Stimulated activated CD8-positive, alpha-beta memory T cell treated with anti-CD3 and anti-CD28 coated beads, Interleukin-4, amount 100 ng/mL, for 48 hours (primary cell): ENCODE measurements around the gene PTPRN2.
"Not testable (repeated sequence)": the region's sequence is repeated elsewhere in the genome, so short reads cannot be mapped to it uniquely, and the experiment has no call there.

Source experiments
- DNase-seq: peaks from one replicate; pipeline ENCODE4 v3.0.0-alpha.2; 2020

The PTPRN2 gene

DNA sequence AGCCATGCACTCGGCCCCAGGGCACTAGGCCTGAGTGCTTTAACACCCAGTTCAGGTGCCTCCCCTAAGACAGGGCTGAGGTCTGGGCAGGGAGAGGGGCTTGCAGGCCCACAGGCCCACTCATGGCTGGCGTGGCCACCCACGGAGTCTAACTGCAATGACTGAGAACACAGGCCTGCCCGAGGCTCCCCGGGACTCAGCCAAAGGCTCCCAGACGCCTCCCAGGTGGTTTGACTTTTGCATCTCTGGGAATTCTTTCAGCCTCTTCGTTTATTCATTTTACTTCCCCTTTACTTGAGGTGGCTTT lies 37.3 kb downstream of the PTPRN2 start:
- no peak for DNase-seq

DNA sequence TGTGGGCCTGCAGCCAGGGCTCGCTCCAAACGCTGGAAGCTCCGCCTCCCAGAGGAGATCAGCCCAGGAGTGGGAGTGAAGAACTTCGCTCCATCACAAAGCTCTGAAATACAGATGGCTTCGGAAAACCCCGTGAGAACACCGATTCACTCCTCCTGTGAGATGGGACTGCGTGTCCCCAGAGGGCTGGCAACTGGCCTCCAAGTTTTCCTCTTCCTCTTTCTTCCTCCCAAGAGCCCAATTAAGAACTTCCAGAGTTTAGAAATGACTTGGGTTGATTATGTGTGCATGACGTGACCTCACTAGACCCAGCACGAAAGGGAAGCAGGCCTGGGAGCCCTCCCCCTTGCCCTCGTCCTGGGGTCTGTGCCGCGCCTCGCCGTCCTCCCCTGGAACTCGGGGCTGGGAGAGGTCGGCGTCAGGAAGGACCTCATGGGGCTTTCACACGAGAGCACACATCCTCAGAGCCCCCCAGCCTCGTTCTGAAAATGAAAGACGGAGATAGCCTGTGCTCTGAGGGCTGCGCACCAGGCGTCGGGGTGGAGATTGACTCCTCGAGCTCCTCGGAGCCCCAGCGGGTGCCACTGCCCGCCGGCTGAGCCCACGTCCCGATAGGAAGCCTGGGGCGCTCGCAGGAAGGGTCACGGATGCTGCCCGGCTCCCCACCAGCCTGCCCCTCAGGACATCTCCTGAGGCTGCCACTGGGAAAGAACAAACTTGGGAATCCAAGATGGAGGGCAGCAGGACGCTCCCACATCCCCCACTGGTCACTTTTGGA lies 37.8 kb downstream of the PTPRN2 start:
- no peak for DNase-seq

DNA sequence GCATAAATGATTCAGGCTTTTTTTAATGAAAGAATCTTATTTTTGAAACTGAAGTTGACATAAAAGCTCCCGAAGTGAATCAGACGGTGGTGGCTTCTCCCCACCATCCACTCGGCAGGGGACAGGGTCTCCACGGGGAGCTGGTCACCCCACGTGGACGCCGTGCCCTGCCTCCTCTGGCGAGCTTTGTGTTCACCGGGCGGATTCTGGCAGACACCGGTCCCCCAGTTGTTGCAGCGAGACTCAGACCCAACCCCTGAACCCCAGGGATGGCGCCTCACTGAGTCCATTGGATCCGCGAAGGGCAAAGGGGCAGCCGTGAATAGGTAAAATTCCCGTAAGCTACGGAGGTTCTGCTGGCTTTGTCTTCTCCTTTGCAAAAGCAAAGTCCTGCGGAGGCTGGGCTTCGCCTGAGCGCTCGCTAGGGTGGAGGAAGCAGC lies 38.4 kb downstream of the PTPRN2 start:
- no peak for DNase-seq

DNA sequence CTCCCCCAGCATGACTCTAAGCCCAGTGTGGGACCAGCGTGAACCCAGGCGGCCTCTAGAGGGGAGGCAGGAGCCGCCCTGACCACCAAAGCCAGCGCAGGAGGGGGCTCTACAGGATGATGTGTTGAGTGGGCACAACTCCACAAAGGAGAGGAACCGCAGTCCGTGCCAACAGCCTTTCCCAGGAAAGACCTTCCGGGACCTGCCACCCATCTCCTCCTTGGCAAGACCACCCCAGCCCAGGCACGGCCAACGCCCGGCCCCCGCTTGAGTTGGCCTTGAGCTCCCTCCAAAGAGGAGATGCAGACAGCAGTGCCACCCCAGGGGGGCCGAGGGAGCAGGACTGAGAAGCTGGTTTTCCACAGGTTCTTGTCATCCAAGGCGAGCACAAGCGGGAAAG lies 38.9 kb downstream of the PTPRN2 start:
- no peak for DNase-seq

DNA sequence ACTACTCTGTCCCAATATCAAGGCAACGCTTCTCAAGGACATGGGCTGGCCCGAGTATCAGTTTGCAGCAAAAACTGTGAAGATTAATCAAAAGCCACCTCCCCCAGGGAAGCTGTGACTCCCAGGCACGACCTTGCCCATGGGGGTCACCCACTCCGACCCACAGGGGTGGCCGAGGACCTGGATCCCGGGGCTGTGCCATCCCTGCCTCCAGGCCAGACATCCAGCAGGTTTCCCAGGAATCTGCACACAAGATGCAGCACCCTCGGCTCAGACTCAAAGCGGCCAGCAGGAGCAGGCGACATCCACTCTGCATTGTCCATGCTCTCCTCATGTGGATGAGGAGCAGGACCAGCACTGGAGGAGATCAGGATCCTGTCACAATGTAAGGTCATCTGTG lies 39.8 kb downstream of the PTPRN2 start:
- DNase-seq, result no peak

DNA sequence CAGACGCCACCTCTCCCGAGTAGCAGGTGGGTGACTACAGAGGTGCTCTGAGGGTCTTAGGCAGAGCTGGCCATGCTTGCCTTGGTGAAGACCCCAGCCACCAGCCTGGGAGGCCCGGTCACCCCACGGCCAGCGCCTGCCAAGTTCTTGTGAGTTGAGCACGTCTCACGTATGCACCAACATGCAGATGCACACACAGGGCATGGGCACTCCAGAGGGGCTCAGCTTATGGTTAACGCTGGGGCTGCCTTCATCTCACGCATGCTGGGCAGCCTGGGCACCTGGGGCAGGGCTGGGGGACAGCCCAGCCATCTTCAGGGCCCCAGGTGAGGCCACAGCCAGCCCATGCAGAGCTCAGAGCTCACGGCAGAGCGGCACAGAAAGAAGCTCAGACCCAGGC lies 41.0 kb downstream of the PTPRN2 start:
- no peak for DNase-seq

DNA sequence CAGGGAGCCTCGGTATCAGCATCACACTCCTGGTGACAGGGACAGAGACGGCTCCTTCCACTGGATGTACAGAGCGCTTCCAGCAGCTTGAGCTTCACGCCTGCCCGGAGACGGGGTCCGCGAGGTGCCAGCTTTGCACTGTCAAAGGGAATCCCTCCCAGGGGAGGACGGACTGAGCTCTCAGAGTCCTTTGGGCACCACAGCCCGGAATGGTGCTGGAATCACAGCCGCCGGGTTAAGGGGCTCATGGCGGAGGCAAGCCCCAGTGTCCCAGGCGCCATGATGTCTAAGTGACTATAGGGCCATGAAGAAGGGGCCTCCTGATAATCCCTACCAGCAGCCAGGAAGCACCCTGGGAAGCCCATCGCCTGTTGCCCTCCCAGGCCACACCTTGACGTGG lies 41.4 kb downstream of the PTPRN2 start:
- no peak for DNase-seq

DNA sequence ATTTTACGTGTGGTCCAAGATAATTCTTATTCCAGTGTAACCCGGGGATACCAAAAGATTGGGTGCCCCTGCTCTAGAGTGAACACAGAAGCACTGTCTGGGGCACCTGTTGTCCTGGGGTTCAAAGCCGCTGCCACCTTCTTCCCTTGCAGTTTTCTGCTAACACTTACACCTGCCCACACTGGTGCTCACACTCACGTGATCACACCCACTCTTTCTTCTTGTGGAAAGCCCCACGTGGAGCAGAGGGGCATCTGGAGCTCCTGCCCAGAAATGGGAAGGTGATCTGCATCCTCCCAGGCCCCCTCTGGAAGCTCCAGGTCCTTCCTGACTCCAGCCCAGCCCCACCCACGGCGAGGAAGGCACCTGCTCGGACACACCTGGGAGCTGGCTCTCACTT lies 42.9 kb downstream of the PTPRN2 start:
- no peak for DNase-seq

DNA sequence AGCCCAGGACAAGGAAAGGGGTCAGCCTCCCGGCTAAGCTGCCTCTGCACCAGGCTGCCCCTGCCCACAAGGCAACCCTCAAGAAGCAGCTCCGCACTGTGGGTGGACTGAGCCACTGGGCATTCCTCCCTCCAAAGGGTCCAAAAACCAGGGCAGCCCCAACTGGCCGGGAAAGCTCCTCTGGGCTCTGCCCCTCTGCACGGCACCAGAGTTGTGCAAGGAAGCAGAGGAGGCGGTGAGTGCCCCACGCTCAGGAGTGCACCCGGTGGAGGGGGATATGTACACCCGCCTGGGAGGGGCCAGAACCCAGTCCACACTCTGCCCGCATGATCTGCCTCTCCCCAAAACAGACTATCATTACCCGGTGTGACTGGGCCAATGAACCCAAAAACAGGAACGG lies 43.8 kb downstream of the PTPRN2 start:
- DNase-seq, result no peak

DNA sequence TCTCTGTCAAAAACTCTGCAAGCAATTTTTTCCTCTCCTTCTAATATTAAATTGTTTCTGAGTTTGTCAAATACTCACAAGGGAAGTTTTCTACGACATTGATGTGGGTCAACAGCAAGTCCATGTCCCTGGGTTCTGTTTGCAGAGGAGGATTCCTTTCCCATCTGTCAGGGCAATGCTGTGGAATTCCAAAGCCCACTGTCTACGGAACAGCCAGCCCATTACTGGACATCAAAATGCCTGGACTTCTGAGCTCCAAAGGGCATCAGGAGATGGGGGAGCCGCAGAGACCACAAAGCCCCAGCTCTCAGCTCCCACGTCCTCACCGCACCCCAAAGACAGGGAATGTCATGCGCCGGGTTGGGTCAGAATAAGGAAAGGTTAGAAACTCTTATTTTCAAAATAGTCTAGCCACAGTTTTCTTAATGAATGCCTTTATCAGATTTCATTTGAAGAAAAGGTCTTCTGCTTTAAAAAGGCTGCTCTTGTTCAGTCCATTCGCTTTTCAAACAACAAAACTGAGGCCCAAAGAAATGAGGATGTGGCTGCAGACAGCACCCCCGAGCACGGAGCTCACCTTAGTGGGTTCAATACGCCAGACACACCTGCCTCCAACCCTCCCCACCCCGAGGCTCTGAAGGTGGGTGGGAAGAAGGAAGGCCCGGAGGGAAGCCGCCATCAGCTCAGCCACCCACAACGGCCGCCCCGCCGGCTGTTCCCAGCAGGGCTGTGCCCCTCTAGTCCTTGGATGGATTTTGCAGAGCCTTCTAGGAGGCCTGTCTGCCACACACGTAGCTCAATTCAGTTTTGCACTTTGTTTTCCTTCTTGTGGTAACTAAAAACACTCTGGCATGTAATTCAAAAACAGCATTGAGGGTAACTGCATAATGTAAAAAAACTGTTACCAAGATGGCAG lies 44.7 kb downstream of the PTPRN2 start:
- no peak for DNase-seq

DNA sequence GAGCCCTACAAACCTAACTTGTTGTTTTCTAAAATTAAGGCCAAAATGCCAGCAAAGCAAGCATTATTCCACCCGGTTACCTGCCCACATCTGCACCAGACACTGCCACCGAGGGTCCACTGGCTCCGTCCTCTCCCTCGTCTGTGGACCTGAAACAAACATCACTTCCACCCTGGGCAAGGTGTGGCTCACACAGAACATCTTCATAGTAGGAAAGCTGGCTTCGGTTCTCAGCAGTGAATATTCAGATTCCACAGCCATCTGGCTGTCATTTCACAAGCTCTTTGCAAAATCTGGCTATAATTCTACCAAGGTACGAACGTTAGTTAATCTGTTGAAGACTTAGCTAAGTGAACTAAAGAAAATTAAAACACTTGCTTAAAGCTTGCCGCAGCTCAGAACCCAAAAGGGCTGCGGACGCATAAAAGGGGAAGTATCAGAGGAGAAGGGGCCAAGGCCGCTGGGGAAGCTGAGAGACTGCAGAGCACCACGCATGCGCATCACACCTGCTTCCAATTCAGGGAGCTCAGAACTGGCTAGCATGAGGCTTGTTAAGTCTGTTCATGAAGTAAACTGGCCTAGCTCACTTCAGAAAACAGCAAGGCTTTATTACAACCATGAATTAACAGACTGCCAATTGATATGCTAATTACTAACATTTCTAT lies 46.1 kb downstream of the PTPRN2 start:
- DNase-seq, result peak; percentile 36

DNA sequence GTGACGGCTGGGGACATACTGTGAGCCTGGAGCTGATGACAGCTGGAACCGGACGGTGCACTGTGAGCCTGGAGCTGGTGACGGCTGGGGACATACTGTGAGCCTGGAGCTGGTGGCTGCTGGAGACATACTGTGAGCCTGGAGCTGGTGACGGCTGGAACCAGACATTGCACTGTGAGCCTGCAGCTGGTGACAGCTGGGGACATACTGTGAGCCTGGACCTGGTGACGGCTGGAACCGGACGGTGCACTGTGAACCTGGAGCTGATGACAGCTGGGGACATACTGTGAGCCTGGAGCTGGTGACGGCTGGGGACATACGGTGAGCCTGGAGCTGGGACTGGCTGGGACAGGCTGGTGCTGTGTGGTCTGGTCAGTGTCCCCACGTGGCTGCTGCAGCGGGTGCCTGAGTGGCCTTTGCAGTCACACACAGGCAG lies 47.9 kb downstream of the PTPRN2 start:
- DNase-seq, result no peak

DNA sequence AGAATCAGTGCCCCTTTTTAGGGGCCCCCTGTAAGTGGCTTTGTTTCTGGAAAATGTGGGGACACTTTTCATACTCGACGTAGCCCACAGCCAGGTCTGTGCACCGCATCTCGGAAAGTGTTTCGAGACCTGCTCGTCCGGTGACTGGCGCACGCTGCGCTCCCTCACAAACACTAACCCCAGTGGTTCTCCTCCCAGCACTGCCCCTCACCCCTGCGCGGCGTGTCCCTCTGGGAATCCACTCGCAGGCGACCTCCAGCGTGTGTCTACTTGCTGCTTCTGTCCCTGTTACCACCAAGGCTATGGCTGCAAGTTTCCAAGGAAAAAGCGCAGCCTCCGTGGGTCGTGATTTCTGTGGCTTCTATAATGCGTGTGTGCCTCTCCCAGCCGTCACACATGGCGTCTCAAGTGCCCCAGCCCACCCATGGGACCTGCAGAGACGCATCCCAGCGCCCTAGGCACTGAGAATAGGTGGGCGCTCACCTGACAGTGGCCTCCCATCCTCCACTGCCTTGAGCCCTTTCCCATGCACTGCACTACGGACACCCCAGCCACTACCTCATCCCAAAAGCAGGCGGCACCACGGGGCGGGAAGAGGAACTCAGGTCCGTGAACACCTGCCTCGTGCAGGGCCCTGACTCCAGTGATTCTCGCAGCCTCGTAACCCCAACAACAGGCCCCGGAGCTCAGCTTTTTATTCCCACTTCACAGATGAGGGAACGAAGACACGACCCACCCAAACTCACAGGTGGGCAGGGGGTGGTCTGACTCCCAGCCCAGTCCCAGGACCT lies 49.3 kb downstream of the PTPRN2 start:
- no peak for DNase-seq

DNA sequence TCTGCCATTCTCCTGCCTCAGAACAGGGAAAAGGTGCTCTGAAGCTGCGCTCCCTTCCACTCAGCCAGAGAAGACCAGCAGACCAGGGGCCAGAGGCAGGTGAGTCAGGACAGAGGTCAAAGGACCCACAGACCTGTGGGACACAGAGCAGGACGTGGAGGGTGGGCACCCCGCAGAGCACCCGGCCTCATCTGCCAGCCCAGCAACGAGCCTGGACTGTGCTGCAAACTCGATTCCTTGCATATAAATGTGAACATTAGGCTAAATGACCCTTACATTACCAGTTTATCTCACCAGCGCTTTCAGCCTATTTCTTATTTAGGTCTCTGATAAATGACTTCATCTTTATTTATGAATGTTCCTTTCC lies 50.1 kb downstream of the PTPRN2 start:
- DNase-seq, result no peak

DNA sequence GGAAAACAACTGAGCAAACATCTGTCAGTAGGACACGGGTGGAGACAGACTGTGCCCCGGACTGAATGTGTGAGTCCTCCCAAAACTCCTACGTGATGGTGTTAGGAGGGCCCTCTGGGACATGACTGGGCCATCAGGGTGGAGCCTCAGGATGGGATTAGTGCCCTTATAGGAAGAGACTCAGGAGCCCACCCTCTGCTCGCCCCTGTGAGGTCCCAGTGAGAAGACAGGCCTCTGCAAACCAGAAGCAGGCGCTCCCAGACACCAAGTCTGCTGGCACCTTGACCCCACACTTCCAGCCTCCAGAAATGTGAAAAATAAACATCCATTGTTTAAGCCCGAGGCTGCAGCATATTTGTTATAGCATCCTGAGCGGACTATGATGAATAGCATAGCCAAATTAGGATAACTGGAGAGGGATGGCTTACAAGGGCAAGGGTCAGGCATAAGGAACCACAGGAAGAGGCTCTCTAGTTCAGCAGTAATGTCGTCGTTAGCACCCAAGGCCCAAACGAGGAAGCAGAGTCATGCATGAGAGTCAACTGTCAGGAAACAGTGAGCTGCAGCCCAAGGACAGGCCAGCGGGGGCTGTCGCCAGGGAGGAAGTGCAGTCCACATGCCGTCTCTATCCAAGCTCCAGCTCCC lies 50.6 kb downstream of the PTPRN2 start:
- no peak for DNase-seq

DNA sequence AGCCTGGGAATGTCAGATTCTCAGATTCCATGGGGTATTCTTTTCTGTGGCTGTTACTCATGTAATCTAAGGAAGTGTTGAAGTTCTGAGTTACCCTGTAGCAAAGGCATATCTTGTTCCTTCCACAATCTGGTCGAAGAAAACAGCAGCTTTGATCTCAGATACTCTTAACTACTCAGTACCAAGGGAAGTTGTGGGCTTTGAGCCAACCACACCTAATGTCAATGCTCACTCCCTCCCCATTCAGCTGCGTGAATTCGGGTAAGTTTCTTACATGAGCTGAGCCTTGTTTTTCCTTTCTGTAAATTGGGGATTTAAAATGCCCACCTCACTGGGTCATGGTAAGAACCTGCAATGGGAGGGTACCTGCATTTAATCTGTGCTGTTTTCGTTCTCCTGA lies 52.5 kb downstream of the PTPRN2 start:
- DNase-seq, result no peak

DNA sequence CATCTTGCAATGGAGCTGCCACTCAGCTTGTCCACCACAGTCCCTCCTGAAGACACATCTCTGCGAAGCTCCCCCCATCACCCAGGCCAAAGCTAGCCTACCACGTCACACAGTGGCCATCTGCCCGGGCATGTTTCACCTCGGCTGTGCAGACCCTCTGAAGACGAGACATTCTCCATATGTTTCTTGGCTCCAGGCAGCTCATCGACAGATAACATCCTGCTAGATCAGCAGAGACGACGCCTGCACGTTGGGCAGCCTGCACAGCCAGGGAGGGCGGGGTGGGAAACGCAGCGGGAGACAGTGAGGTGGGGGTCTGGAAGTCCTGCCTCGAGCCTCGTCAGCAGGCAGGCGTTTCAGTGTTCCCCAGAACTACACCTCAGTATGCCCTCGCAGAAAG lies 53.0 kb downstream of the PTPRN2 start:
- DNase-seq, result no peak

DNA sequence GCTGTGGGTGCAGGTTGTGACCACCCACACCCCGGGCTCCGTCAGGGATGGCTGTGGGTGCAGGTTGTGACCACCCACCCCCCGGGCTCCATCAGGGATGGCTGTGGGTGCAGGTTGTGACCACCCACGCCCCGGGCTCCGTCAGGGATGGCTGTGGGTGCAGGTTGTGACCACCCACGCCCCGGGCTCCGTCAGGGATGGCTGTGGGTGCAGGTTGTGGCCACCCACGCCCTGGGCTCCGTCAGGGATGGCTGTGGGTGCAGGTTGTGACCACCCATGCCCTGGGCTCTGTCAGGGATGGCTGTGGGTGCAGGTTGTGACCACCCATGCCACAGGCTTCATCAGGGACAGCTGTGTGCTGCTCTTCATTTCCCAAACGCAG lies 53.5 kb downstream of the PTPRN2 start:
- not testable (repeated sequence) for DNase-seq

DNA sequence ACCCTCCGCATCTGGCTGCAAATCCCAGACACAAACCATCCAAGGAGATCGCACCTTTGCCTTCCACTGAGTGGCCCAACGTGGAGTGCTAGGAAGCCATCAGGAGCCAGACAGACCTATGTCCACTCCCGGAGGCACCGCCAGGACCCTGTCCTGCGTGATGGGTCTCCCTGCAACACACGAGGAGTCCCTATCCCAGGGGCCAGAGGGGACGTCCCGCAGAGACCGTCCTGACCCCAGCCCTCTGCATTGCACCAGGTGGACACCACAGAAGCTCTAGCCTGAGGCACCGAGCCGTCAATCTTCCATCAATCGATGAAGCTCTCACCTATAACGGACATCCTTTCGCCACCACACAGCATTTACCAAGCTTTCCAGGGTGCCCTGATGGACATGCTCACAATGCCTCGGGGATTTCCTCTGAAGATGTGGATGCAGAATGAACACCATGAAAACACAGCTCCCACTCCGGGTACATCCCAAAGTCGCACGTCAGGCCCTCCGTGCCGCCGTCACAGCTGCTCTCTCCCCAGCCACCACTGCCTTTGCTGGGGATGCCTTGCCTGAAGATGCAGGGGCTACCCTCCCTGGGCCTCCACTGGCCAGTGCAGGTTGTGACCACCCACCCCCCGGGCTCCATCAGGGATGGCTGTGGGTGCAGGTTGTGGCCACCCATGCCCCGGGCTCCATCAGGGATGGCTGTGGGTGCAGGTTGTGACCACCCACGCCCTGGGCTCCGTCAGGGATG lies 54.1 kb downstream of the PTPRN2 start:
- no peak for DNase-seq

DNA sequence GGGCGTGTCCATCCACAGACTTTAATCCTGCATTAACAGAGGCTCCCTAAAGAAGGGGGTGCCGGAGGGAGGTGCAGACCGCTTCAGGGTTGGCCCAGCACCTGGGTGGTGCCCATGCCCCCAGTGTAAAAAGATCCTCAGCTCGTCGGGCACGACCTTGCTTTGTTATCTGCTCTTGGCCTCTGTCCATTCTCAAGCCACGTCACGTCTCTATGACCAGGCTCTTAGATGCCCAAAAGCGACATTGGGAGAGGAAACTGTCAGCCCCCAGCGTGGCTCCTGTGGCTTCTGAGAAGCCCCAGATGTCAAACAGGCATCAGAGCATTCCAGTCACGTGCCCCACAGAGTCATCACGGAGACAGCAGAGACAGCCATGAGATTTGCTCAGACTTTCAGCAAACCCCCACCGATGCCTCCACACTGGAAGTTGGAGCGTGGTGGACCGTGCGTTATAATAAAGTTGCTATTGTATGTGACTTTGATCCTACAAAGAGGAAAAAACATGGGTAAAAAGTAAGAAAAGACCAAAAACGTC lies 55.5 kb downstream of the PTPRN2 start:
- no peak for DNase-seq

DNA sequence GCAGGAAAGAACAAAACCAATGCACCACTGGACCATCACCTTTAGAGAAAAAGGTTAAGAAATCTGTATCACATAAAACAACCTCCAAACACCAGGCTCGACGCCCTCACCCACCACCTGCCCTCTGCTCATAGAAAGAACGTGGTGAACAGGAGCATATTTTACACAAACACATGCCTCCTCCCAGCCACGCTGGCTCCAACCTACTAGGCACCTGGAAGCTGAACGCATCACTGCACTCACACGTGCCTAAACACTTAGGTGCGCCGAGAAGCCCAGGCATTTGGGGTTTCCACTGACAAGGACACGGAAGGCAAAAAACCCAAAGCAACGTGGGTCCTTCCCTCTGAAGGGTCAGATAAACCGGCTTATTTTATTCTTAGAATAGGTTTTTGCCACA lies 56.0 kb downstream of the PTPRN2 start:
- DNase-seq, result no peak
